NCI-H1694 (cell line): ENCODE measurements around the gene CEP104.

Experiments
- DNase-seq: peaks from one replicate; lab custom pipeline; 2025; lab: John Stamatoyannopoulos, UW

The CEP104 gene

GRCh38 chr1:3799976-3800685, 56.9 kb downstream of the CEP104 start:
- DNase-seq = no peak

GRCh38 chr1:3796215-3797061, 60.6 kb downstream of the CEP104 start, which contains the start of gene LRRC47:
Gene LRRC47, minus strand, starts transcription at chr1:3796498. Its CDS starts 22 bp downstream, at chr1:3796476.
- peak; percentile 69 for DNase-seq

- DNase-seq = no peak
Observed at GRCh38 chr1:3795453-3796214, 61.4 kb downstream of the CEP104 start.

GRCh38 chr1:3790952-3791351, 66.1 kb downstream of the CEP104 start:
- no peak for DNase-seq

GRCh38 chr1:3790500-3790923, 66.5 kb downstream of the CEP104 start:
- no peak for DNase-seq

GRCh38 chr1:3789421-3790300, 67.3 kb downstream of the CEP104 start:
- DNase-seq = no peak

- no peak for DNase-seq
Observed at GRCh38 chr1:3788756-3789420, 68.1 kb downstream of the CEP104 start.

- no peak for DNase-seq
Observed at GRCh38 chr1:3787745-3788605, 69.0 kb downstream of the CEP104 start.

- DNase-seq = no peak
Observed at GRCh38 chr1:3787349-3787715, 69.7 kb downstream of the CEP104 start.

- no peak for DNase-seq
Observed at GRCh38 chr1:3786468-3787348, 70.3 kb downstream of the CEP104 start.

- DNase-seq = peak; percentile 20
Observed at GRCh38 chr1:3785456-3786157, 71.4 kb downstream of the CEP104 start.

GRCh38 chr1:3785045-3785444, 72.0 kb downstream of the CEP104 start:
- no peak for DNase-seq

GRCh38 chr1:3783651-3784474, 73.1 kb downstream of the CEP104 start:
- no peak for DNase-seq

- no peak for DNase-seq
Observed at GRCh38 chr1:3780901-3781300, 76.1 kb downstream of the CEP104 start.

GRCh38 chr1:3779912-3780416, 77.0 kb downstream of the CEP104 start:
- no peak for DNase-seq

GRCh38 chr1:3779265-3779911, 77.6 kb downstream of the CEP104 start:
- DNase-seq = no peak
